AG04449 (cell line): ENCODE measurements around the gene SDSL.

ENCODE experiments used
- CTCF ChIA-PET: fragments of 350-600 bp; formaldehyde crosslinking; extraction: SDS; loops from one replicate; lab custom pipeline; 2021; ENCODE audit warnings: antibody characterized with exemption; lab: Yijun Ruan, JAX
- POLR2A ChIA-PET: fragments of 400-600, 350-600 bp; formaldehyde crosslinking; extraction: SDS; loops from one replicate; lab custom pipeline; 2020; ENCODE audit warnings: antibody characterized with exemption, inconsistent platforms; lab: Yijun Ruan, JAX
- DNase-seq: peaks from one replicate; pipeline ENCODE4 v3.0.0-alpha.2; 2010; ENCODE audit warnings: low read depth, low spot score
- H3K4me3 ChIP-seq: 2 replicates; pipeline ENCODE4 v1.5.1; 2011; ENCODE audit warnings: low read depth, mild to moderate bottlenecking, control low read depth, low read length
- CTCF ChIP-seq: IDR thresholded peaks from one replicate; pipeline ENCODE4 v1.5.1; 2011; ENCODE audit warnings: mild to moderate bottlenecking, moderate library complexity, low read length, control low read depth, inconsistent platforms; ENCODE audit not compliant: insufficient read depth; ENCODE audit errors: missing control alignments

Gene SDSL

GRCh38 chr12:113422886-113423669 is 898 bp downstream of the SDSL start:
- H3K4me3 ChIP-seq: peak overlapping the region; percentile 75
- CTCF ChIA-PET: interaction anchor here (1.3 to 4.7 kb wide), 8 partner anchors 12 to 430 kb away, joined by 3 to 70 read pairs (median 3); no protein-coding TSS in a partner anchor
- POLR2A ChIA-PET: interaction anchor here (1.0 kb wide), 1 partner anchor 14 kb away, joined by 4 read pairs; no protein-coding TSS in a partner anchor
- no peak for TF ChIP-seq CTCF
- DNase-seq: no peak

GRCh38 chr12:113424456-113424855 is 2.3 kb downstream of the SDSL start:
- ChIA-PET POLR2A (no interaction called here), CTCF (interaction anchor here (0.7 to 4.7 kb wide), 26 partner anchors 8 to 376 kb away, joined by 3 to 70 read pairs (median 6); partner anchors contain the start of gene SDS)
- H3K4me3 ChIP-seq: no peak overlapping the region
- DNase-seq: no peak
- no peak for TF ChIP-seq CTCF

GRCh38 chr12:113424915-113425823 is 3.0 kb downstream of the SDSL start:
- H3K4me3 ChIP-seq: no peak overlapping the region
- peak; percentile 87 for TF ChIP-seq CTCF
- no peak for DNase-seq
- POLR2A ChIA-PET: no interaction called here
- CTCF ChIA-PET: interaction anchor here (0.5 to 4.7 kb wide), 52 partner anchors 9 to 505 kb away, joined by 3 to 70 read pairs (median 4); partner anchors contain the start of genes SDS and SLC8B1

GRCh38 chr12:113425960-113426453 is 3.8 kb downstream of the SDSL start:
- ChIA-PET CTCF (interaction anchor here (0.5 to 4.7 kb wide), 48 partner anchors 8 to 504 kb away, joined by 3 to 70 read pairs (median 4); partner anchors contain the start of genes SDS and SLC8B1), POLR2A (no interaction called here)
- no peak for DNase-seq
- H3K4me3 ChIP-seq: no peak overlapping the region
- no peak for TF ChIP-seq CTCF

GRCh38 chr12:113427882-113428281 is 5.7 kb downstream of the SDSL start:
- H3K4me3 ChIP-seq: no peak overlapping the region
- TF ChIP-seq CTCF: no peak
- ChIA-PET CTCF (interaction anchor here (1.2 to 1.4 kb wide), 3 partner anchors 13 to 116 kb away, joined by 3 to 4 read pairs (median 4); no protein-coding TSS in a partner anchor), POLR2A (no interaction called here)
- no peak for DNase-seq
